HS-5 (cell line): ENCODE measurements around the gene RPS25.
"Not testable (repeated sequence)": the region's sequence is repeated elsewhere in the genome, so short reads cannot be mapped to it uniquely, and the experiment has no call there.

Source experiments
- DNase-seq: peaks from one replicate; pipeline ENCODE4 v3.0.0-alpha.2; 2012; ENCODE audit warnings: low read depth

Gene RPS25

DNA sequence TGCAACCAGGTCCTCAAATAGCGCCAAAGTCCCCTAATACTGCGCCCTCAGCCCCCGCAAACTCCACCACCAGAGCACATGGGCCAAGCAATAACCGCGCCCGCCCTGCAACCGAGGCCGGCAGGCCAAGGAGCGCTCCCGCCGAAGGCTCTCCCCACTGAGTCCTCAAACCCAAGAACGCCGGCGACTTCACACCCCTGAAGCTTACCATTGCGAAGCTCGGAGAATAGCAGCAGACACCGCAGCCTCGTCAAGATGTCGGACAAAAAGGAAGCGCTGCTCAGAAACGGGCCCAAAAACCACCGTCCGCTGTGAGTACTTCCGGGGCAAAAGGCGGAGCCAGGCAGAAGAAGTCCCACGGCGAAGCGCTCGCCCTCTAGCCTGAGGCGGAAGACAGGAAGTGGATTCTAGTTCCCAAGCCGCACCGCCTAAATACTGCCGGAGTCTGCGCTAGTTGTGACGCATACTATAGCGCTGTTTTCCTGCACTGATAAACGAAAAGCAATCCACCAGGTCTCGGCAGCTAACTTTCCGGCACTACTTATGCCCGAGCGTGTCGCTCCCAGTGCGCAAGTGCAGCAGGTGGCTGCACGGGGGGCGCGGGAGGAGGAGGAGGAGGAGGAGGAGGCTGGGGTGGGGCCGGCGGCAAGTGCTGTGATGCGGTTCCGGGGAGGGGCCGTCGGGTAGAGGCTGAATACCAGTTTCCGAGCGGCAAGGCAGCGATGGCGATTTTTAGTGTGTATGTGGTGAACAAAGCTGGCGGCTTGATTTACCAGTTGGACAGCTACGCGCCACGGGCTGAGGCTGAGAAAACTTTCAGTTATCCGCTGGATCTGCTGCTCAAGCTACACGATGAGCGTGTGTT lies at the start of gene RPS25, which contains the start of gene TRAPPC4:
TSS of gene RPS25 (minus strand) at position 270 of the 865 bp plus-strand sequence. CDS start at position 211, 59 bp downstream.
TSS of gene TRAPPC4 (plus strand) at position 693 of the 865 bp plus-strand sequence. CDS start at position 723, 30 bp downstream.
- DNase-seq = peak; percentile 96

DNA sequence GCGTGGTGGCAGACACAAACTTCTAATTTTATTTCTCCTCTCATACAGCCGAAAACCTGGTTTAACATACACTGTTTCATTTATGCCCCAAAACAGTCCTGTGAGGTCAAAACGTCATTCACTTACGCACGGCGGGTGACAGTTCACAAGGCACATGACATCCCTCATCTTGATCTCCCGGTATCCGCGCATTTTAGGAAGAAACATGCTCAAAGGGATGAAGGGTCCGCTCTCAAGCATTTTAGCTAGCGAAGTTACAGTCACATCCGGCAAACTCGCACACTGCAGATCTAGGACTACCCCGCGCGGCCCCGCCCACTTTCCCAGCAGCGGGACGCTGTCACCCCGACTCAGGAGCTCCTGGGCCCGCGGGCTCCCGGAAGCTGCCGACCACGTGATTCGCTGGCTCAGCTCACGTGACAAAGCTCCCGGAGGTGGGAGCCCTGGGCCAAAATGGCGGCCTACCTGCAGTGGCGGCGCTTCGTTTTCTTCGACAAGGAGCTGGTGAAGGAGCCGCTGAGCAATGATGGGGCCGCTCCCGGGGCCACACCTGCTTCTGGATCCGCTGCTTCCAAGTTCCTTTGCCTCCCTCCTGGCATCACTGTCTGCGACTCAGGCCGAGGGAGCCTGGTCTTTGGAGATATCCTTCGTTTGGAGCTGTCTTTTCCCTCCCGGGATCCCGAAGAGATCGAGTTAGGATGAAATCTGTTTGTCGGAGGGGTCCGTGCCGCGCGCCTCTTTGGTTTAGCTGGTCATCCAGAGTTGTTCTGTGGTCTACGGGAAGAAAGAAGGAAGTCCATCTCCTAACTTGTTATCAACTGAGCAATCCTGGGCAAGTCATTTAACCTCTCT lies 49.5 kb upstream of the RPS25 start, which contains the start of gene VPS11:
TSS of gene VPS11 (plus strand) at position 448 of the 852 bp plus-strand sequence. CDS start at position 454, 6 bp downstream.
- peak; percentile 88 for DNase-seq

DNA sequence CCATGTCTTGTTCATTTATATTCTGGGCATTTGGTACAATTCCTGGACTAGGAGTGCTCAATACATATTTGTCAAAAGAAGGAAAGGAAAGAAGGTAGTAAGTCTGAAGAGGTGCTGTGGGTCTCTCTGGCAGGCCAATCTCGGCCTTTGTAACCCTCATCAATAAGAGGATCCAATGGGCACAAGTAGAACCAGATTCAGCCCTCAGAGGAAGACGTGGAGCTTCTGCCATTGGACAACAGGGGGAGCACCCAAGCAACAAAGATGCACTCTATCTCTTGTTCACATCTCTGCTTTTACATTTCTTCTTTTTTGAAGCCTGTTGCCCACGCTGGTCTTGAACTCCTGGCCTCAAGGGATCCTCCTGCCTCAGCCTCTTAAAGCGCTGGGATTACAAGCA lies 47.2 kb upstream of the RPS25 start:
- no peak for DNase-seq

DNA sequence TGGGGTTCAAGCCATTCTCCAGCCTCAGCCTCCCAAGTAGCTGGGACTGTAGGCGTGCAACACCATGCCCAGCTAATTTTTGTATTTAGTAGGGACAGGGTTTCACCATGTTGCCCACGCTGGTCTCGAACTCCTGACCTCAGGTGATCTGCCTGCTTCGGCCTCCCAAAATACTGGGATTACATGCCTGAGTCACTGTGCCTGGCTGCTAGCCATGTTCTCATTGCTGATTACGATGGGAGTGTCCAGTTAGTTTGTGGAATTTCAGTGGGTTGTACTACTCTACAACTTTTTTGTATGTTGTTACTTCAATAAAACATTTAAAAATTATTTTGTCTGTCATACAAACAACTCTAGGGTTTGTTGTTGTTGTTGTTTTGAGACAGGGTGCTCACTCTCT lies 44.6 kb upstream of the RPS25 start:
- no peak for DNase-seq

DNA sequence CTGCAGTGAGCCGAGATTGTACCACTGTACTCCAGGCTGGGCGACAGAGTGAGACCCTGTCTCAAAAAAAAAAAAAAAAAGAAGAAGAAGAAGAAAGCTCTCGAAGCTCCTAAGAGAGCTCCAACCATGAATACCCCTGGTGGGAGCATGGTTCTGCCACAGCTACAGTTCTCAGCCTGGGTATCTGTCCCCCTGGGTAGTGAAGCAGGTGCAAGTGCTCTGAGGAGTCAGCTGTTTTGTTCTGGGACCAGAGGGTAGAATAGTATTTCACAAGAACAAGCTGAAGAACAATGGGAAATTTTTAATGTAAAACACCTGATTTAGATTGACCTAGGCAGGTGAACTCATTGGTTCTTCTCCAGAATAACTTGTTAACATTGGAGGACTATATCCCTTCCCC lies 43.1 kb upstream of the RPS25 start:
- DNase-seq = no peak

DNA sequence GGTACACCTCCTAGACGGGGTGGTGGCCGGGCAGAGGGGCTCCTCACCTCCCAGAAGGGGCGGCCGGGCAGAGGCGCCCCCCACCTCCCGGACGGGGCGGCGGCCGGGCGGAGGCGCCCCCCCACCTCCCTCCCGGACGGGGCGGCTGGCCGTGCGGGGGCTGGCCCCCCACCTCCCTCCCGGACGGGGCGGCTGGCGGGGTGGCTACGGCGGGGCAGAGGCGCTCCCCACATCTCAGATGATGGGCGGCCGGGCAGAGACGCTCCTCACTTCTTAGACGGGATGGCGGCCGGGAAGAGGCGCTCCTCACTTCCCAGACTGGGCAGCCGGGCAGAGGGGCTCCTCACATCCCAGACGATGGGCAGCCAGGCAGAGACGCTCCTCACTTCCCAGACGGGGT lies 41.0 kb upstream of the RPS25 start:
- not testable (repeated sequence) for DNase-seq

DNA sequence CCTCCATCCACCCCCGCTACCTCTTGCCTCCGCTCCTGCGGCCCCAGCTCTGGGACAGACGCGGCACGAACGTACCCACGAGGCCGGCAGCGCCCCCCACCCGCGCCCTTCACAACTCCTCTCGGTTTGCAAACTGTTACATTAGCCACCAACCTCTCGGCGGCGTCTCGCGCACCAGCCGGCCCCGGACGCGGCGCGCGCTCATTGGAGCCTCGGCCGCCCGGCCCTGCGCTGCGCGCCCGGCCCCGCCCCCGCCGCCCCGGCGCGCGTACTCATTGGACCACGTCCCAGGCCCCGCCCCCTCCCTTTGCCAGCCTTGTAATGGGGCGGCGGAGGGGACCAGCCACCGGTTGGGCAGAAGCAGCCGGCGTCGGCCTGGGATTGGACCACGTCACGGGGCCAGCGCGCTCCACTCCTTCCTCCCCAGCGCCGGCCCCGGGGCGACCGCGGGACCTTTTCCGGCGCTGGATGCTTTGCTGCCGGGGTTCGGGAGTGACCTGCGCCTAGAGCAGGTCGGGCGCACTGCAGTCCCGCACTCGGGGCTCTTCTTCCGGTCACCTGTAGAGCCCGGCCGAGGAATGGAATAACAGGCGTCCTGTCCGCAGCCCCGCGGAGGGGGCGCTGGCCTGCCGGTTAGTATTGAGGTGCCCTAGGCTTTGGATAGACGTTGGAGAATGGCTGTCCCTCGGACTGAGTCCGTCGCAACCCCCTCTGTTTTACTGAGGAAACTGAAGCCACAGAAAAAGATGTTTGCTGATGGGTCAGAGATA lies 39.0 kb upstream of the RPS25 start, which contains the start of gene HYOU1:
TSS of gene HYOU1 (minus strand) at position 206 of the 770 bp plus-strand sequence. CDS start 1,045 bp downstream, outside the sequence.
- peak; percentile 74 for DNase-seq

DNA sequence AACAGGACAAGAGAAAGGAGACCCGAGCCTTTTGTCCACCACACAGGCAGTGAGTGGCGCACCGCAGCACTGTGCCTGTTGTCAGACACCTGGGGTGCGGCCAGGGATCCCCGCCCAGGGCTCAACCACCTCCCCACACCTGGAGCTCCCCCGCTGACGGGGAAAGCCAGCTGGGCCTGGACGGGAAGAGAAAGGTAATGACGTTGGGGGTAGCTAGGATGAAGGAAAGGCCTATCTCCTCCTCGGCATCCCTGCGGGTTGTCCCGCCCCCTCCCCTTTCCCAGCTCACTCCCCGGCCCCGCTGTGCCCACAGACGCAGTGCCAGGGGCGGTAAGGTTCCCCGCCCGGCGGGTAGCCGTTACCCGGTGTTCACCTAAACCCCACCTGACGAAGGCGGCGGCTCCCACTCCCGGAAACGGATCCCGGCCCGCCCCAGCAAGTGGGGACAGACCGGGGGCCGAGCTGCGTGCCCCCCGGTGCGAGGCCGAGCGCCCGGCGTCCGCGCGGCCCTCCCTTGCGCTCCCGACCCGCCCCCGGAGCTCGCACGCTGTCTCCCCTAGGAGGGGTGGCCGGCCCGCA lies 38.4 kb upstream of the RPS25 start:
- DNase-seq = no peak

DNA sequence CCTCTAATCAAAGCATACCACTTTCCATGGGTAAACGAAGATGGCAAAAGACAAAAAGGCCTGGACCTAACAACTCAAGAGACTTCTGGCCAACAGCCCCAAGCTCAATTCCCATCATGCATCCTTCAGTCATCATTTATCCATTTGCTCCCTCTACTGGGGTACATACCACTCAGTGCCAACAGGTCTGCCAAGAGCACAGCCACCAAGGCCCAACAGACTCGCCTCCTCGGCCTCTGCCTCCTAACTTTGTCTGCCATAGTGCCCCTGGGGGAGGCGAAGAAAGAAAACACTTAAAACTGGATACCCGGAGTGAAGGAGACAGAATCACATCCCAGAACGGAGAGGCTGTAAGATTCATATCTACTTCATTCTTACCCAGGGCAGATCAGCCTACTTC lies 37.8 kb upstream of the RPS25 start:
- DNase-seq = peak; percentile 31

DNA sequence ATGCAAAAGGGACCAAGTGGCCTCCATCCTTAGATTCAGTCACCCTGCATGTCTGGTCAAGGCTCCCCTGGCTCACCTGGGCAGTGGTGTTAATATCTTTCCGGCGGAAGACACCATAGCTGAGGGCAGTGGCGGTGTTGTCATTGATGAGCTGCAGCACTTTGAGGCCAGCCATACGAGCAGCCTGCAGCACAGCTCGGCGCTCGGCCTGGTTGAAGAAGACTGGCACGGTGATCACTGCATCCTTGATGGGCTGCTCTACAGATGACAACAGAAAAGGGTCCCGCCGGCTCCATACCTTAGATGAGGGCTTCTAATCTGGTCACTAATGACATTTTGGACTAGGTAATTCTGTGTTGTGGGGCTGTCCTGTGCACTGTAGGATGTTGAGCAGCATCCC lies 36.3 kb upstream of the RPS25 start:
- no peak for DNase-seq

DNA sequence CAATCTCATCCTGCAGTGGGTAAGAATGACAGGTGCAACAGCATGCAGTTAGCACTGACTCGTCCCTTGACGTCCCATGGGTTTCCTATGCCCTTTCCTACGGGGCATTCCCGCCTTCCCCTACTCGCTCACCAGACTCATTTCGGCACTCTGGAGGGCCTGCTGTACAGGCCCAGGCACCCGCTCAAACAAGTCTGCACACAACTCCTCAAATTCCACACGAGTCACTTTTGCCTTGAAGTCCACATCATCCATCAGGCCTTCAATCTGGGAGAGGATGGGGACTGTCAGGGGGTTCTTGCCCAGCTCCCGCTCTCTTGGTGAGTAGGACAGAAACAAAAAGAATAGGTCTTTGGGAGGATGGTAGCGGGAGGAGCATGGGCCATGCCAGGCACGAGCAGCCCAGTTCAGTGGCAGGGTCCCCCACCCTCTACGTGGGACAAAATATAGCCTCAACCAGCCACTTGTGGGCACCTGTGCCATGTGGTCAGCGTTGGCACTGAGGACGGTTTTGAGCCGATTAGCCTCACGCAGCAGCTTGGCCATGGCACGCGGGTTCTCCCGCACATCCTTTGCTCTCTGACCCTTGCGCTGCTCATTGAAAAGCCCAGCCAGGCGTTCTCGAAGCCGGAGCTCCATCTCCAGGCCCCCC lies 34.1 kb upstream of the RPS25 start:
- DNase-seq = no peak

DNA sequence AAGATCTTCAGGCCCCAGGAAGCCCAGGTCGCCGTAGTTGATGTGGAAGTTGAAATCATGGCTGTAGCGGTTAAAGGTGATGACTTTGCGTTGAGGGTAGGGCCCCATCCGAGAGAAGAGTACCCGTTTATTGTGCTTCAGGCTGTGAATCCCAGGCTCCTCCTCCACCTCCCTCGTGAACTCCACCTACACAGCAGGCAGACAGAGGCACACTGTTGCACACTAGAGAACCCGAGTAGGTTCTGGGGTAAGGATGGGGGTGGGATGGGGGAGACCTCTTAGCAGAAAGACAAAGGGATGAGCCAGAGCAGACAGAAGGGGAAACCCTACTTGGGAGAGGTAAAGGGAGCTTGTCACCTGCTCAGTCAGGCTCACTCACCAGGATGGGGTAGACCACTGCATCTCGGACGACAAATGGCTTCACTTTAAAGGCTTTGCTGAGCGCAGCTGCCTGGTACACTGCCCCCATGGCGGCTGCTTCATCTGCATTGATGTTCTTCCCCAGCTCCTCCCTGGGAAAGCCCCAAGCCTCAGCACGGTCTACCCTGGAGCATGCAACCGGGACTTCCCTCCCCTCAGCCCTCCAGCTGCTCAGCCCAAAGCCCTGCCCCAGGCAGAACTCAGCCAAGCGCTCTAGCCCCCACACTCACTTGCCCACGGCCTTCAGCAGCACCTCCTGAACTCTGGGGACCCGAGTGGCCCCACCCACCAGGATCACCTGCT lies 33.5 kb upstream of the RPS25 start:
- DNase-seq = no peak

DNA sequence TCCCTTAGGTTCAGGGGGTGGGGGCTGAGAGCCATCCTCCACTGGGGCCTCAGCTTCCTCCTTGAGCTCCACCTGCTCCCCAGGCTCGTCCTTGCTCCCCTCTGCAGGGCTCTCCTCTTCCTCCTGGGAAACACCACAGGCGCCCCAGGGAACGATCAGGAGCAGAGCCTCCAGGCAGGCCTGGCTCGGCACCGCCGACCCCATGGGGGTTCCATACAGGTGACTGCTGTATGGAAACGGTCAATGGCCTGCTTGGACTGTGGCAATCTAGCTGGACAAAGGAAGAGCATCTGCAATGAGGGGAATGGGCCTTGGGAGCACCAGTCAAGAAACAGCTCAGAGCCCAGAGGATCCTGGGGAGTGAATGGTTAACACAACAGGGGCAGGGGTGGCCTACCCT lies 30.9 kb upstream of the RPS25 start:
- no peak for DNase-seq

DNA sequence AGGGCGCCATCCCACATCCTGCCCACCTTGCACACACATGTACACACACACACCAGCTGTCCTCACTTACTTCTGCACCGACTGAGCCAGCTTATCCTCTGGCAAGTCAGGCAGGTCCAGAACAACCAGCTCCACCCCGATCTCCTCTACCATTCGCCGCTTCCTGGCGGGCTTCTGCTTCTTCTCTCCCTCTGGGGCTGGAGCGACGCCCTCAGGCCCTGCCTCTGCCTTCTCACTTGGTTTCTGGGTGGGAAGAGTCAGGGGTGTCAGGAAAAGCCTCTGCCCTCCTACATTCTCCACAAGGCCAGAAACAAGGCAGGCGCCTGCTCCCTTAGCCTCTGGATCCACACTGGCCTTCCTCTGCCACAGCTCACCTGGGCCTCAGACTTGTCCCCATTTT lies 30.5 kb upstream of the RPS25 start:
- no peak for DNase-seq

DNA sequence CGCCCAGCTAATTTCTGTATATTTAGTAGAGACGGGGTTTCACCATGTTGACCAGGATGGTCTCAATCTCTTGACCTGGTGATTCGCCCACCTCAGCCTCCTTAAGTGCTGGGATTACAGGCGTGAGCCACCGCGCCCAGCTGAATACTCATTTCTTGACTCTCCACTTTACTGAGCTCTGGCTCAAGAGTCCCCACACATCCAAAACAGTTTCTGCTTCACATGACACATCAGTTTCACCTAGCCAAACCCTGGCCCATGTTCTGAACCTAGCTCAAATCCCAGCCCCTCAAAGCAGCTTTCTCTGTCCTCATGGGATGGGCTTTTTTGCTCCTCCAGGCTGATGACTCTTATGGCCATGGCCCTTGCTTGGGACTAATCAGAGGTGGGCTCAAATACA lies 29.1 kb upstream of the RPS25 start:
- no peak for DNase-seq

DNA sequence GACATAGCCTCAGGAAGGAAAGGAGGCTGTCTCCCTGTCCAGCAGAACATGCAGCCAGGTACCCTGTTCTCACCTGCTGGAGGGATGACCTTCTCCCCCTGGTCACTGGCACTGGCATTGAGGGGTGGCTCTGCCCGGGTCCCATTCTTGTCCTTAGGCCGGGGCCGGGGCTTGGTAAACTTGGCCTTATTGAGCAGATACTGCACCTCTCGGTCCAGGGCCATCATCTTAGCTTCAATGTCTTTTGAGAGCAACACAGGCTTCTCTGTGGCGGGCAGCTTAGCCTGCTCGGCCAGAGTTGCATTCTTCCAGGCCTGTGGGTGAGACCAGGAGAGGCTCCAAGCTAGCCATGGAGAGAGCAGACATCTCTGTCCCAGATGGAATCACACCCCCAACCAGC lies 28.3 kb upstream of the RPS25 start:
- DNase-seq = no peak

DNA sequence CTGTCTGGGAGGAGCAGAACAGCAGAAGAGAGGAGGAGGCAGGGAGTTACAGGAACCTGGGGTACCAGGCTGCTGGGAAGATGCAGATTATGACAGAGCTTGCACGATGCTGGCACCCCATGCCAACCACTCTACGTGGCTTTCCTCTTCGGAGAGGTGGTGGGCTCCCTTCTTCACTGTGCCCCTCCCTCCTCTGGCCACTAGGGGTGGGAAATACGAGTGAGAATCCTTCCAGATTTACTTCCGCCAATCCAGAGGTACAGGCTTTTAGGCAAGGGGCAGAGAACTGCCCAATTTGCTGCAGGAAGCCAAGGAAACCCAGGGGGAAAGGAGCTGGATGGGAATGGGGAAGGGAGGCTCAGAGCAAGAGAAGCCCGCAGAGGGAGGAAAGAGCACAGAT lies 26.6 kb upstream of the RPS25 start:
- DNase-seq = no peak

DNA sequence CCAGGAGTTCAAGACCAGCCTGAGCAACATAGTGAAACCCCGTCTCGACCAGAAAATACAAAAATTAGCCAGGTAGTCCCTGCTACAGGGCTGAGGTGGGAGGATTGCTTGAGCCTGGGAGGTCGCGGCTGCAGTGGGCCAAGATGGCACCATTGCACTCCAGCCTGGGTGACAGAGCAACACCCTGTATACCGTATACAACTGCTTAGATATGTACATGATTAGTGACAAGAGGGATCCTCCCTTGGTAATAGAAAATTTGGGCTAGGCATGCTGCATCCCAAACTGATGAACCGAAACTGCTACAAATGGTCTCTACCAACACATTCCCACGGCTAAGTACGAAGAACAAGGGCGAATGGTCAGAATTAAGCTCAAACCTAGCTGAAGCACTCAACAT lies 24.8 kb upstream of the RPS25 start:
- no peak for DNase-seq

DNA sequence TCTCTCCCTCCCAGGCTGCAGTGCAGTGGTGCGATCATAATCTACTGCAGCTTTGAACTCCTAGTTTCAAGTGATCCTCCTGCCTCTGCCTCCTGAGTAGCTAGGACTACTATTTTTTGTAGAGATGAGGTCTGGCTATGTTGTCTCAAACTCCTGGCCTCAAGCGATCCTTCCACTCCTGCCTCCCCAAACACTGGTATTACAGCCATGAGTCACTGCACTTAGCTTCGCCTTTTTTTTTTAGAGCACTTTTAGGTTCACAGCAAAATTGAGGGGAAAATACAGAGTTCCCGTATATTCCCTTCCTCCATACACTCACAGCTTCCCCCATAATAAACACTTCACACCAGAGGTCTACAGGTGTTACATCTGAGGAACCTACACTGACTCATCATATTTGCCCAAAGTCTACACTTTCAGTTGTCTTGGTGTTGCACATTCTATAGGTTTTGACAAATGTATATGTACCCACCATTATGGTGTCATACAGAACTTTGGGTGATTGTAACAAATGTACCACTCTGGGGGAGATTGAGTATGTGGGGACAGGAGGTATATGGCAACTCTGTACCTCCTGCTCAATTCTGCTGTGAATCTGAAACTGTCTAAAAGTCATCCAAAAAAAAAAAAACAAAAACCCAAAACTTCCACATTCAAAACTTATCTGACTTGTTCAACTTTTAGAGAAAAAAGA lies 23.8 kb upstream of the RPS25 start:
- DNase-seq = no peak

DNA sequence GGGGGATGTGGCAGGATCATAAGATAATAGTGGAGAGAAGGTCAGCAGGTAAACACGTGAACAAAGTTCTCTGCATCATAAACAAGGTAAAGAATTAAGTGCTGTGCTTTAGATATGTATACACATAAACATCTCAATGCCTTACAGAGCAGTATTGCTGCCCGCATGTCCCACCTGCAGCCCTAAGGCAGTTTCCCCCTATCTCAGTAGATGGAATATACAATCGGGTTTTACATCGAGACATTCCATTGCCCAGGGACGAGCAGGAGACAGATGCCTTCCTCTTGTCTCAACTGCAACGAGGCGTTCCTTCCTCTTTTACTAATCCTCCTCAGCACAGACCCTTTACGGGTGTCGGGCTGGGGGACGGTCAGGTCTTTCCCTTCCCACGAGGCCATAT lies 21.3 kb upstream of the RPS25 start:
- DNase-seq = not testable (repeated sequence)
